Tibial artery (tissue), 4 donors: ENCODE data around the gene USP11.

Source experiments
- DNase-seq, 2 donors: peaks; one replicate each; pipeline ENCODE4 v3.0.0-alpha.2; 2019
- H3K27ac ChIP-seq, 2 donors: fragments of 200-600 bp; sonication (generic) in 1 of 2; 1 replicate in 1 of 2; 2 replicates in 1 of 2; pipeline ENCODE4 v1.5.1; 2018 to 2019; ENCODE audit warnings: mild to moderate bottlenecking in 1 of 2
- H3K27me3 ChIP-seq, 2 donors: fragments of 200-600 bp; sonication (generic) in 1 of 2; one replicate each; pipeline versions ENCODE4 v1.5.1 to v1.6.0; 2016 to 2019
- H3K36me3 ChIP-seq, 3 donors: fragments of 200-600 bp; sonication (generic) in 2 of 3; one replicate each; pipeline ENCODE4 v1.5.1; 2016 to 2019; ENCODE audit warnings: mild to moderate bottlenecking in 2 of 3
- H3K4me1 ChIP-seq, 4 donors: fragments of 200-600 bp; sonication (generic) in 2 of 4; 1 replicate in 3 of 4; 2 replicates in 1 of 4; pipeline ENCODE4 v1.5.1; 2016 to 2019
- H3K4me3 ChIP-seq, 2 donors: fragments of 200-600 bp; sonication (generic) in 1 of 2; 1 replicate in 1 of 2; 2 replicates in 1 of 2; pipeline ENCODE4 v1.5.1; 2018 to 2019; ENCODE audit warnings: mild to moderate bottlenecking in 2 of 2
- H3K9me3 ChIP-seq, 3 donors: fragments of 200-600 bp; sonication (generic) in 1 of 3; one replicate each; pipeline ENCODE4 v1.5.1; 2016 to 2019
- CTCF ChIP-seq, 2 experiments: fragments of 200-600 bp in 1 of 2; fragments of 450-650 bp in 1 of 2; IDR thresholded peaks; one replicate each; pipeline ENCODE4 v1.5.1; 2017 to 2019; ENCODE audit warnings: antibody characterized with exemption in 2 of 2, mild to moderate bottlenecking in 1 of 2, moderate library complexity in 1 of 2
- intact Hi-C: fragments of 100-400 bp; cut with DNase I; formaldehyde crosslinking; loops from one replicate; pipeline ENCODE4 v1.15.0; 2023; ENCODE audit warnings: low total_unique reads

Gene USP11

GRCh38 chrX:47244676-47245075 lies 11.9 kb downstream of the USP11 start:
- Histone ChIP-seq H3K9me3 (no peaks in the 10 kb centered on the region), H3K4me3 (no peak overlapping the region), H3K27ac (no peak overlapping the region), H3K4me1 (no peaks in the 10 kb centered on the region), H3K36me3 (peaks cover 28 to 72% (median 58%) of the 10 kb centered on the region in 3 donors), H3K27me3 (no peaks in the 10 kb centered on the region)
- no peak for DNase-seq
- no peak for TF ChIP-seq CTCF (IDR thresholded peaks at IDR 0.05)
- intact Hi-C loops, result no loop called here

GRCh38 chrX:47245156-47245555 lies 12.3 kb downstream of the USP11 start:
- H3K27ac ChIP-seq, result no peak overlapping the region
- intact Hi-C loops, result no loop called here
- no peaks in the 10 kb centered on the region for H3K4me1 ChIP-seq
- no peak for TF ChIP-seq CTCF (IDR thresholded peaks at IDR 0.05)
- H3K27me3 ChIP-seq, result no peaks in the 10 kb centered on the region
- H3K4me3 ChIP-seq, result no peak overlapping the region
- H3K36me3 ChIP-seq, result peaks cover 25 to 68% (median 54%) of the 10 kb centered on the region in 3 donors
- no peak for DNase-seq
- no peaks in the 10 kb centered on the region for H3K9me3 ChIP-seq

- Histone ChIP-seq H3K27me3 (no peaks in the 10 kb centered on the region), H3K9me3 (no peaks in the 10 kb centered on the region), H3K27ac (no peak overlapping the region), H3K4me3 (no peak overlapping the region), H3K4me1 (no peaks in the 10 kb centered on the region), H3K36me3 (peaks cover 7 to 46% (median 31%) of the 10 kb centered on the region in 3 donors)
- no peak for TF ChIP-seq CTCF (IDR thresholded peaks at IDR 0.05)
- intact Hi-C loops, result no loop called here
- DNase-seq, result no peak
Observed at GRCh38 chrX:47247206-47247998, 14.6 kb downstream of the USP11 start.

GRCh38 chrX:47247999-47248320 lies 15.2 kb downstream of the USP11 start:
- Histone ChIP-seq H3K4me1 (no peaks in the 10 kb centered on the region), H3K27me3 (no peaks in the 10 kb centered on the region)
- intact Hi-C loops, result no loop called here

GRCh38 chrX:47248576-47248975 lies 15.8 kb downstream of the USP11 start:
- H3K4me3 ChIP-seq, result no peak overlapping the region
- no peaks in the 10 kb centered on the region for H3K4me1 ChIP-seq
- H3K9me3 ChIP-seq, result peaks cover 0 to 2% (median 0%) of the 10 kb centered on the region in 3 donors
- H3K36me3 ChIP-seq, result peaks cover 6 to 36% (median 21%) of the 10 kb centered on the region in 3 donors
- H3K27me3 ChIP-seq, result no peaks in the 10 kb centered on the region
- intact Hi-C loops, result no loop called here
- DNase-seq, result no peak
- TF ChIP-seq CTCF (IDR thresholded peaks at IDR 0.05), result no peak
- no peak overlapping the region for H3K27ac ChIP-seq

More at GRCh38 chrX:47247999-47248320, 15.2 kb downstream of the USP11 start:
- H3K9me3 ChIP-seq, result no peaks in the 10 kb centered on the region
- no peak for TF ChIP-seq CTCF (IDR thresholded peaks at IDR 0.05)
- peaks cover 7 to 42% (median 26%) of the 10 kb centered on the region in 3 donors for H3K36me3 ChIP-seq
- DNase-seq, result no peak
- no peak overlapping the region for H3K4me3 ChIP-seq
- H3K27ac ChIP-seq, result no peak overlapping the region
